OCI-LY7 (cell line): ENCODE data around the gene GALNT10.

Experiments
- CTCF ChIP-seq: fragments of 200-600 bp; sonication (generic); conservative IDR thresholded peaks from 2 replicates; pipeline ENCODE4 v1.5.1; 2014; ENCODE audit warnings: mild to moderate bottlenecking, antibody characterized with exemption, low read length, moderate library complexity, mixed read lengths
- EZH2phosphoT487 ChIP-seq: fragments of 200-600 bp; sonication (generic); IDR thresholded peaks from 2 replicates; pipeline ENCODE4 v1.6.1; 2018; ENCODE audit warnings: low read depth, borderline replicate concordance, mild to moderate bottlenecking, mixed run types, antibody characterized with exemption, low read length, moderate library complexity, mixed read lengths

- TF ChIP-seq CTCF: no peak
- no peak for TF ChIP-seq EZH2phosphoT487
These were observed 144.5 kb downstream of the GALNT10 start for GRCh38 chr5:154335065-154335448.
